Activated T-cell treated with anti-CD3 and anti-CD28 coated beads for 4 hours (primary cell): ENCODE data around the gene ASPSCR1.
A peak's percentile ranks its signal among the peaks of the same experiment; 100 is the strongest.
"Not testable (repeated sequence)": the region's sequence is repeated elsewhere in the genome, so short reads cannot be mapped to it uniquely, and the experiment has no call there.

ENCODE experiments used
- DNase-seq: peaks from one replicate; pipeline ENCODE4 v3.0.0-alpha.2; 2020

Gene ASPSCR1

GRCh38 chr17:81960130-81960958 lies 17.1 kb upstream of the ASPSCR1 start:
- no peak for DNase-seq

GRCh38 chr17:81961087-81961511 lies 16.3 kb upstream of the ASPSCR1 start, which contains the start of gene NOTUM:
Gene NOTUM, minus strand, starts transcription at chr17:81961187. Its CDS starts 278 bp downstream, at chr17:81960909.
- no peak for DNase-seq

- DNase-seq = no peak
Observed at GRCh38 chr17:81961521-81962498, 15.6 kb upstream of the ASPSCR1 start.

GRCh38 chr17:81962499-81963441 lies 14.7 kb upstream of the ASPSCR1 start:
- DNase-seq = no peak

GRCh38 chr17:81964081-81964849 lies 13.2 kb upstream of the ASPSCR1 start:
- no peak for DNase-seq

GRCh38 chr17:81966343-81967243 lies 10.8 kb upstream of the ASPSCR1 start:
- no peak for DNase-seq

DNA sequence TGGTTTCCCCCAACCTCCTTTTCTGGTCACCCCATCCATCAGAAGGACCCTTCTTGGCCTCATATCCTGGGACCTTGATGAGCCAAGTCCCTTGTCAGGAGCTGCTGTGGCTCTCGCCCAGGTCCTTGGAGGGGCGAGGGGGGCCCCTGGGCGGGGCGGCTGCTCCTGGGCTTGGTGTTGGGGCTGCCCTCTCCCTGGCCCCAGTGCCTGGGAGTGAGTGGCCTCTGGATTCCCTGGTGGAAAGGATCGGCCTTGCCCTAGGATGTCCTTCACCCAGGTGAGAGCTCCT lies 10.2 kb upstream of the ASPSCR1 start:
- no peak for DNase-seq

DNA sequence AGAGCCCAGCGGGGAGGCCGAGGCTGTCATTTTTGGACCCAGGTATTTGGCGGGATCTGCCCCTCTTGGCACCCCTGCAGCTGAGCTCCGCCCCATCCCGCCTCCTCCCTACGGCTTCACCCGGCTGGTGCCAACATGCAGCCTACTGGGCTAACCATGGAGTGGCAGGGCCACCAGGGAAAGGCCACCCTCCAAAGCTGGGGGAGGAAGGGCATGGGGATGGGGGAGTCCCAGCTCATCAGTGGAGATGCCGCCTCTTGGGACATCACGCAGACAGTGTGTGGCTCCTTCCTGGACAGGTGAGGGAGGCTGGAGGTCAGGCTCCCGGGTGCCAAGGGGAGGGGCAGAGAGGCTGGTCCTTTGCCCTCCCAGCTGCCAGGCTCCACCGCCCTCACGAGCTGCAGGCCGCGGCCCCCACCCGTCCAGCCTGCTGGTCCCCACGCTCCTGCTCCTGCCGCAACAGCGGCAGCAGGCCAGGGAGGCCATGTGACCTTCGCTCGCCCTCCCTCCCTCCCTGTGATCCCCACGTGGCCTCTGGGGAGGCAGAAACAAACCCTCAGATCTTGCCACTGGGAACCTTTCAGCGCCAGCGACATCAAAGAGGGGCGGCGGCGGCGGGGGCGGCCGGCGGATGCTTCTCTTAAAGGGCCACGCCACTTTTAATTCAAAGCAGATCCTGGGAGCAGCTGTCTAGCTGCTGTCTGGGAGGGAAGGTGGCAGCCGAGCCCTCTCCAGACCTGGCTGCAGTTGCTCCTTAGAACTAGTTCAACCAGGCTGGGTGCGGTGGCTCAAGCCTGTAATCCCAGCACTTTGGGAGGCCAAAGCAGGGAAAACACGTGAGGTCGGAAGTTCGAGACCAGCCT lies 9.7 kb upstream of the ASPSCR1 start:
- peak; percentile 85 for DNase-seq

GRCh38 chr17:81968396-81968745 lies 9.1 kb upstream of the ASPSCR1 start:
- no peak for DNase-seq

- DNase-seq = no peak
Observed at GRCh38 chr17:81968850-81969812, 8.3 kb upstream of the ASPSCR1 start.

GRCh38 chr17:81973432-81973831 lies 4.0 kb upstream of the ASPSCR1 start:
- DNase-seq = no peak

GRCh38 chr17:81976332-81977210 lies 858 bp upstream of the ASPSCR1 start:
- DNase-seq = no peak

DNA sequence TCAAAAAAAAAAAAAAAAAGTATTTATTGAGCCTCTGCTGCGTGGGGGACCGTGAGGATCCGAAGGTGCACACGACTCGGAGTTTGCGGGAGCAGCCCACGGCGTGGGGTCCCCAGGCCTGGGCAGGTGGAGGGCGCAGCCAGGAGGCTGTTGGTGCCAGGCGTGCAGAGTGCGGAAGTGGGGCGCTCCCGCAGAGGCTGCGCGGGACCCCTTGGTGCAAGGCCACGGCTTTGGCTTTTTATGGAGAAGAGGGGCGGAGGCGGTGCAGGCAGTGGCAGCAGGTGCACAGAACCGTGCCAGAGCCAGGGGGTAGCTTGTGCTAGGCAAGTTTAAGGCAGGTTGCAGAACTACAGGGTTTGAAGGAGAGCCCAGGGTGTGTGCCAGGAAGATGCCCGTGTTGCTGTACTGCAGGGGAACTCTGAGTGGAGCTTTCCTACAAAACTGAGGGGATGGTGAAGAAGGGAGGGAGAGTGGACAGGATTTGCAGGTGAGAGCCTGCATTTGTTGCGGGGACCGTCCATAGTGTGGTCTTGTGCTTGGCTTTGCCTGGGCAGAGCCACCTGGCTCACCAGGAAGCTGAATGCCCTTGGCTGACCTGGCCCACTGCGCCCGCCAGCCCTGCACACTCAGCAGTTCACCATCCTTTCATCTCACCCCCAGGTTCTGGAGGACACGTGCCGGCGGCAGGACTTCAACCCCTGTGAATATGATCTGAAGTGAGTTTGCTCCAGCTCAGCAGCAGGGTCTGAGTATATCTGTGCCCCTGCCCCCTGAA lies 1.3 kb downstream of the ASPSCR1 start:
- no peak for DNase-seq

DNA sequence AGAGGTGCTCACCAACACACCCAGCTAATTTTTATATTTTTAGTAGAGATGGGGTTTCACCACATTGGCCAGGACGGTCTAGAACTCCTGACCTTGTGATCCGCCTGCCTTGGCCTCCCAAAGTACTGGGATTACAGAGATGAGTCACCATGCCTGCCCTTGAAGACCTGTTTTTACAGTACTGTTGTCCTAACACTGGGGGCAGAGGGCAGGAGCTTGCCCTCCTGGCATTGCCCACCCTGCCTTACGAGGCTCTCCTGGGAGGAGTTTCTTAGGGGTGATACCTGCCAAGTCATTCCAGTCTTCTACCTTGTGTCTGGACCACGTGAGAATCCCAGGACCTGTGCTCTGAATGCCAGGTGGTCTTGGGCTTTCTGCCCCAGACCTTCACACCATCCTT lies 2.7 kb downstream of the ASPSCR1 start:
- no peak for DNase-seq

- DNase-seq = no peak
Observed at GRCh38 chr17:81980707-81981343, 3.4 kb downstream of the ASPSCR1 start.

- not testable (repeated sequence) for DNase-seq
Observed at GRCh38 chr17:81981511-81981910, 4.1 kb downstream of the ASPSCR1 start.
